ENCODE results near the gene ZNF341. TPM values are rescaled to one million over a fixed set of nuclear protein-coding genes. Genes with fewer than 3 reads are reported as not detected.
A peak's percentile ranks its signal among the peaks of the same experiment; 100 is the strongest.

The ZNF341 gene
- total and polyA plus RNA-seq, 2 donors (not counting 1 experiment from before 2014, with no cell fraction given): 9.1 to 10.9 TPM

DNA sequence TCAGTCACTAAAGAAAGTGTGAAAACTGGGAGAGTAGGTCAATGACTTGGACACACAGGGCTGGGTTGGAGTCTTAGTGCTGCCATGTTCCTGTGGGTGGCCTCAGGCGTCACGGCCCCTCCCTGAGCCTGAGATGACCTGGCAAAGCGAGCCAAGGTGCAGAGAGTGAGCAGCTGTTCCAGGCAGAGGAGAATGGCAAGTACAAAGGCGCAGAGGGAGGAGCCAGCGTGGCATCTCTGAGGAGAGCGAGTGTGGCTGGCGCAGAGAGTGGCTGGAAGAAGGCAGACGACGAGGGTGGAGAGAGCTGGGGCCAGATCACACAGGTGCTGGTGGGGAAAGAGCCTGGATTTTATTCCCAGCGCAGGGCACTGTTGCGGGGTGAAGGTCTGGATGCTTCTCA, 58.8 kb downstream of the ZNF341 start:
- 95% methylated on average over 11 of the region's 11 CpGs for WGBS (ENCODE audit: insufficient coverage)
- DNase-seq (no peak), ATAC-seq (ENCODE audit: low read depth) (no peak)
- no peak overlapping the region for H3K4me3 ChIP-seq (ENCODE audit: control extremely low read depth in 1 of 5, extremely low read depth in 1 of 5, insufficient read depth in 1 of 5, low read depth in 2 of 5, low read length in 4 of 5)
- H3K9me3 ChIP-seq (ENCODE audit: control extremely low read depth in 1 of 3, control insufficient read depth in 2 of 3, insufficient read depth in 1 of 3, low read length in 2 of 3): no peaks in the 10 kb centered on the region
- Mint-ChIP-seq H3K4me3 (no peak overlapping the region), H3K27me3 (no peaks in the 10 kb centered on the region), H3K4me1 (peaks cover 29% of the 10 kb centered on the region), H3K9me3 (ENCODE audit: insufficient read depth) (no peaks in the 10 kb centered on the region), H3K27ac (peak overlapping the region; percentile 37)
- CTCF ChIA-PET: interaction anchor here (0.5 to 2.6 kb wide), 2 partner anchors 20 to 38 kb away, joined by 3 to 11 read pairs; partner anchors contain the start of gene CHMP4B
- H3K4me1 ChIP-seq (ENCODE audit: control insufficient read depth in 2 of 2, insufficient read depth in 2 of 2, low read length in 2 of 2): peaks cover 20 to 26% of the 10 kb centered on the region in 2 donors
- H2AFZ ChIP-seq (ENCODE audit: insufficient read depth, low read depth, low read length, poor library complexity, severe bottlenecking): no peak overlapping the region
- POLR2A ChIA-PET: no interaction called here
- TF ChIP-seq, protein P1, sequence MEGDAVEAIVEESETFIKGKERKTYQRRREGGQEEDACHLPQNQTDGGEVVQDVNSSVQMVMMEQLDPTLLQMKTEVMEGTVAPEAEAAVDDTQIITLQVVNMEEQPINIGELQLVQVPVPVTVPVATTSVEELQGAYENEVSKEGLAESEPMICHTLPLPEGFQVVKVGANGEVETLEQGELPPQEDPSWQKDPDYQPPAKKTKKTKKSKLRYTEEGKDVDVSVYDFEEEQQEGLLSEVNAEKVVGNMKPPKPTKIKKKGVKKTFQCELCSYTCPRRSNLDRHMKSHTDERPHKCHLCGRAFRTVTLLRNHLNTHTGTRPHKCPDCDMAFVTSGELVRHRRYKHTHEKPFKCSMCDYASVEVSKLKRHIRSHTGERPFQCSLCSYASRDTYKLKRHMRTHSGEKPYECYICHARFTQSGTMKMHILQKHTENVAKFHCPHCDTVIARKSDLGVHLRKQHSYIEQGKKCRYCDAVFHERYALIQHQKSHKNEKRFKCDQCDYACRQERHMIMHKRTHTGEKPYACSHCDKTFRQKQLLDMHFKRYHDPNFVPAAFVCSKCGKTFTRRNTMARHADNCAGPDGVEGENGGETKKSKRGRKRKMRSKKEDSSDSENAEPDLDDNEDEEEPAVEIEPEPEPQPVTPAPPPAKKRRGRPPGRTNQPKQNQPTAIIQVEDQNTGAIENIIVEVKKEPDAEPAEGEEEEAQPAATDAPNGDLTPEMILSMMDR (IDR thresholded peaks at IDR 0.05): no peak
- TF ChIP-seq EZH2 (IDR thresholded peaks at IDR 0.05; ENCODE audit: borderline replicate concordance, insufficient read depth, low read depth, low read length, poor library complexity, severe bottlenecking): no peak
- no peak overlapping the region for H3K4me2 ChIP-seq (replicated peaks; ENCODE audit: low read depth, low read length, poor library complexity, severe bottlenecking)
- no peaks in the 10 kb centered on the region for H3K79me2 ChIP-seq (ENCODE audit: control insufficient read depth, insufficient read depth, low read length)
- H3K27me3 ChIP-seq (replicated peaks in 1 of 4; ENCODE audit: control extremely low read depth in 1 of 4, control insufficient read depth in 3 of 4, insufficient read depth in 4 of 4, low read length in 3 of 4): no peaks in the 10 kb centered on the region
- H3K27ac ChIP-seq (ENCODE audit: low read length in 2 of 2): no peak overlapping the region
- intact Hi-C loops (cut with micrococcal nuclease): no loop called here
- no peaks in the 10 kb centered on the region for H4K20me1 ChIP-seq (ENCODE audit: control insufficient read depth, insufficient read depth, low read length, poor library complexity, severe bottlenecking)
- H3K9ac ChIP-seq (ENCODE audit: low read length): no peak overlapping the region
- peaks cover 0 to 3% of the 10 kb centered on the region in 2 experiments for H3K36me3 ChIP-seq (replicated peaks in 1 of 2; ENCODE audit: control extremely low read depth in 1 of 2, control insufficient read depth in 1 of 2, extremely low read depth in 1 of 2, insufficient read depth in 2 of 2, low read length in 1 of 2)

DNA sequence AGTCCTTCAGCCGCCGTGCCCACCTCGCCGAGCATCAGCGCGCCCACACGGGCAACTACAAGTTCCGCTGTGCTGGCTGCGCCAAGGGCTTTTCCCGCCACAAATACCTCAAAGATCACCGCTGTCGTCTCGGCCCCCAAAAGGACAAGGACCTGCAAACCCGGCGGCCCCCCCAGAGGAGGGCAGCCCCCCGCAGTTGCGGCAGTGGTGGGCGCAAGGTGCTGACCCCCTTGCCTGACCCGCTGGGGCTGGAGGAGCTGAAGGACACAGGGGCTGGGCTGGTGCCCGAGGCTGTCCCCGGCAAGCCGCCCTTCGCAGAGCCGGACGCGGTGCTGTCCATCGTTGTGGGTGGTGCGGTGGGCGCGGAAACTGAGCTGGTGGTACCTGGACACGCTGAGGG, 59.2 kb downstream of the ZNF341 start:
- H3K79me2 ChIP-seq (ENCODE audit: control insufficient read depth, insufficient read depth, low read length): no peaks in the 10 kb centered on the region
- no peak overlapping the region for H3K4me3 ChIP-seq (ENCODE audit: control extremely low read depth in 1 of 5, extremely low read depth in 1 of 5, insufficient read depth in 1 of 5, low read depth in 2 of 5, low read length in 4 of 5)
- no peaks in the 10 kb centered on the region for H3K27me3 Mint-ChIP-seq
- no peak for DNase-seq
- TF ChIP-seq, protein P1 (IDR thresholded peaks at IDR 0.05): no peak
- no peak for TF ChIP-seq EZH2 (IDR thresholded peaks at IDR 0.05; ENCODE audit: borderline replicate concordance, insufficient read depth, low read depth, low read length, poor library complexity, severe bottlenecking)
- WGBS (ENCODE audit: insufficient coverage): 97% methylated on average over 31 of the region's 31 CpGs
- intact Hi-C loops (cut with micrococcal nuclease): no loop called here
- H3K9me3 ChIP-seq (ENCODE audit: control extremely low read depth in 1 of 3, control insufficient read depth in 2 of 3, insufficient read depth in 1 of 3, low read length in 2 of 3): no peaks in the 10 kb centered on the region
- H3K27ac Mint-ChIP-seq: no peak overlapping the region
- no peak overlapping the region for H2AFZ ChIP-seq (ENCODE audit: insufficient read depth, low read depth, low read length, poor library complexity, severe bottlenecking)
- no peak overlapping the region for H3K4me3 Mint-ChIP-seq
- no peak overlapping the region for H3K27ac ChIP-seq (ENCODE audit: low read length in 2 of 2)
- H3K4me1 Mint-ChIP-seq: peaks cover 25% of the 10 kb centered on the region
- H3K27me3 ChIP-seq (replicated peaks in 1 of 4; ENCODE audit: control extremely low read depth in 1 of 4, control insufficient read depth in 3 of 4, insufficient read depth in 4 of 4, low read length in 3 of 4): no peaks in the 10 kb centered on the region
- H3K4me1 ChIP-seq (ENCODE audit: control insufficient read depth in 2 of 2, insufficient read depth in 2 of 2, low read length in 2 of 2): peaks cover 15 to 21% of the 10 kb centered on the region in 2 donors
- no peak for ATAC-seq (ENCODE audit: low read depth)
- no peaks in the 10 kb centered on the region for H4K20me1 ChIP-seq (ENCODE audit: control insufficient read depth, insufficient read depth, low read length, poor library complexity, severe bottlenecking)
- no peak overlapping the region for H3K4me2 ChIP-seq (replicated peaks; ENCODE audit: low read depth, low read length, poor library complexity, severe bottlenecking)
- POLR2A ChIA-PET: interaction anchor here (1.0 kb wide), 1 partner anchor 59 kb away, joined by 3 read pairs; the partner anchor contains the start of gene ZNF341
- H3K36me3 ChIP-seq (replicated peaks in 1 of 2; ENCODE audit: control extremely low read depth in 1 of 2, control insufficient read depth in 1 of 2, extremely low read depth in 1 of 2, insufficient read depth in 2 of 2, low read length in 1 of 2): peaks cover 0 to 3% of the 10 kb centered on the region in 2 experiments
- H3K9ac ChIP-seq (ENCODE audit: low read length): no peak overlapping the region
- H3K9me3 Mint-ChIP-seq (ENCODE audit: insufficient read depth): no peaks in the 10 kb centered on the region
- CTCF ChIA-PET: interaction anchor here (0.5 to 4.3 kb wide), 4 partner anchors 12 to 279 kb away, joined by 3 to 25 read pairs (median 9); partner anchors contain the start of gene CHMP4B
